ENCODE results near the gene FER. TPM values are rescaled to one million over a fixed set of nuclear protein-coding genes. Genes with fewer than 3 reads are reported as not detected.

Gene FER
- total RNA-seq, 4 donors from 2014 or later = 2.2 to 7.5 (median 3.7) TPM

GRCh38 chr5:108924457-108924961 lies 176.8 kb downstream of the FER start:
- no peak overlapping the region for H3K27ac ChIP-seq
- H3K4me3 ChIP-seq = no peak overlapping the region
- ATAC-seq = no peak
- no peaks in the 10 kb centered on the region for H3K27me3 ChIP-seq
- no peaks in the 10 kb centered on the region for H3K4me1 ChIP-seq
- H3K36me3 ChIP-seq = no peaks in the 10 kb centered on the region
- TF ChIP-seq, protein P1, sequence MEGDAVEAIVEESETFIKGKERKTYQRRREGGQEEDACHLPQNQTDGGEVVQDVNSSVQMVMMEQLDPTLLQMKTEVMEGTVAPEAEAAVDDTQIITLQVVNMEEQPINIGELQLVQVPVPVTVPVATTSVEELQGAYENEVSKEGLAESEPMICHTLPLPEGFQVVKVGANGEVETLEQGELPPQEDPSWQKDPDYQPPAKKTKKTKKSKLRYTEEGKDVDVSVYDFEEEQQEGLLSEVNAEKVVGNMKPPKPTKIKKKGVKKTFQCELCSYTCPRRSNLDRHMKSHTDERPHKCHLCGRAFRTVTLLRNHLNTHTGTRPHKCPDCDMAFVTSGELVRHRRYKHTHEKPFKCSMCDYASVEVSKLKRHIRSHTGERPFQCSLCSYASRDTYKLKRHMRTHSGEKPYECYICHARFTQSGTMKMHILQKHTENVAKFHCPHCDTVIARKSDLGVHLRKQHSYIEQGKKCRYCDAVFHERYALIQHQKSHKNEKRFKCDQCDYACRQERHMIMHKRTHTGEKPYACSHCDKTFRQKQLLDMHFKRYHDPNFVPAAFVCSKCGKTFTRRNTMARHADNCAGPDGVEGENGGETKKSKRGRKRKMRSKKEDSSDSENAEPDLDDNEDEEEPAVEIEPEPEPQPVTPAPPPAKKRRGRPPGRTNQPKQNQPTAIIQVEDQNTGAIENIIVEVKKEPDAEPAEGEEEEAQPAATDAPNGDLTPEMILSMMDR (IDR thresholded peaks at IDR 0.05 in 4 of 5, conservative IDR thresholded peaks at IDR 0.05 in 1 of 5) = no peak
- no peak for TF ChIP-seq POLR2A (IDR thresholded peaks at IDR 0.05)
- in situ Hi-C loops (cut with MboI; ENCODE audit: low sequenced_read_pairs in 4 of 4) (no loop called here), intact Hi-C loops (cut with DNase I; ENCODE audit: low total_unique reads) (no loop called here)
- no peaks in the 10 kb centered on the region for H3K9me3 ChIP-seq
- DNase-seq = no peak

DNA sequence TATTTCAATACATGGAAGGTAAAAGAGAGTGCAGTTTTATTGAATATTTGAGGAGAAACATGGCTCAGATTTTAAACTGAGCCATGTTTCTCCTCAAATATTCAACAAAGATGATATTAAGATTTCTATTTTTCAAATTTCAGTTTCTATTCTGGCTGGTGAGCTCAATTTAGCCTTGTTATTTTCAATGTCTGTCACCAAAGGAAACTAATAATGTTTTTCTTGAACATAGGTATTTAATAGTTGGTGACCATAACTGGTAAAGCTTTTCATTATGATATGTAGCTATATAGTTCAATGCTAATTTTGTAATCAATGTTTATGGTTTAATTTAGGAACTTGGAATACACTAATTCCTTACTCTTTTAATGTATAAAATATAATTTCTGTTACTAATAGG lies 177.4 kb downstream of the FER start:
- ATAC-seq (no peak), DNase-seq (no peak)
- Histone ChIP-seq H3K4me3 (no peak overlapping the region), H3K27me3 (no peaks in the 10 kb centered on the region), H3K9me3 (no peaks in the 10 kb centered on the region), H3K27ac (no peak overlapping the region), H3K4me1 (no peaks in the 10 kb centered on the region), H3K36me3 (no peaks in the 10 kb centered on the region)
- intact Hi-C loops (cut with DNase I; ENCODE audit: low total_unique reads) = no loop called here
- in situ Hi-C loops (cut with MboI; ENCODE audit: low sequenced_read_pairs in 4 of 4) = no loop called here
- TF ChIP-seq, protein P1 (IDR thresholded peaks at IDR 0.05 in 4 of 5, conservative IDR thresholded peaks at IDR 0.05 in 1 of 5) = no peak
- no peak for TF ChIP-seq POLR2A (IDR thresholded peaks at IDR 0.05)

DNA sequence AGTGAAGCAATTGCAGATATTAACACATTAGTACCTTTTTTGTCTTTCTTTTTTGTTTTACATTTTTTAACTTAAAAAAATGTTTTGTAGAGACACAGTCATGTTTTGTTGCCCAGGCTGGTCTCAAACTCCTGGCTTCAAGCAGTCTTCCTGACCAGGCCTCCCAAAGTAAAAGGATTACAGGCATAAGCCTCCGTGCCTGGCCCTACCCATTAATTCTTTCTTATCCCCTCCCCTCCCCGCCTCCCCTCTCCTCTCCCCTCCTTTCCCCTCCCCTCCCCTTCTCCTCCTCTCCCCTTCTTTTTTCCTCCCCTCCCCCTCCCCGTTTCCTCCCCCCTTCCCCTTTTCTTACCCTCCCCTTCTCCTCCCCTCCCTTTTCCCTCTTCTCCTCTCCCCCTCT lies 182.4 kb downstream of the FER start:
- in situ Hi-C loops (cut with MboI; ENCODE audit: low sequenced_read_pairs in 4 of 4) (no loop called here), intact Hi-C loops (cut with DNase I; ENCODE audit: low total_unique reads) (no loop called here)
- H3K36me3 ChIP-seq = no peaks in the 10 kb centered on the region
- TF ChIP-seq POLR2A (IDR thresholded peaks at IDR 0.05) = no peak
- TF ChIP-seq, protein P1 (IDR thresholded peaks at IDR 0.05 in 4 of 5, conservative IDR thresholded peaks at IDR 0.05 in 1 of 5) = no peak
- DNase-seq (no peak), ATAC-seq (no peak)
- no peak overlapping the region for H3K27ac ChIP-seq
- H3K9me3 ChIP-seq = no peaks in the 10 kb centered on the region
- no peaks in the 10 kb centered on the region for H3K4me1 ChIP-seq
- no peaks in the 10 kb centered on the region for H3K27me3 ChIP-seq
- no peak overlapping the region for H3K4me3 ChIP-seq

DNA sequence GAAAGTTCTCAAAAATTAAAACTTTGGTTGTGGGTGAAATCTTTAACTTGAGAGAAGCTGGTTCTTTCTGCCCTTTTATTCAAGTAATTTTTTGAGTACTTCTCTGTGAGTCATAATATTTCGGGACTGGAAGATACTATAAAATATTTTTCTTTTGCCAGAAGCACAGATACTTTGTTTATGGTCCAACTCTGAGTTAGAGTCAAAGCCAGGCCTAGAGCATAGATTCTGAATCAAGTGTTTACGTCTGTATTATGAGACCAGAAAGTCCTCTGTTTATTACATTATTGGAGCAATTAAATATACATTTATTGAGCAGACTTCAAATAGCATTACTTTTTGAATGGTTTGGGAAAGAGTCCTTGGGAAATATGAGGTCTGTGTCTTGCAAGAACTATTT lies 187.9 kb downstream of the FER start:
- intact Hi-C loops (cut with DNase I; ENCODE audit: low total_unique reads) (no loop called here), in situ Hi-C loops (cut with MboI; ENCODE audit: low sequenced_read_pairs in 4 of 4) (no loop called here)
- ATAC-seq = no peak
- no peak overlapping the region for H3K4me3 ChIP-seq
- no peaks in the 10 kb centered on the region for H3K4me1 ChIP-seq
- no peak for TF ChIP-seq POLR2A (IDR thresholded peaks at IDR 0.05)
- TF ChIP-seq, protein P1 (IDR thresholded peaks at IDR 0.05 in 4 of 5, conservative IDR thresholded peaks at IDR 0.05 in 1 of 5) = no peak
- H3K36me3 ChIP-seq = no peaks in the 10 kb centered on the region
- H3K27me3 ChIP-seq = no peaks in the 10 kb centered on the region
- H3K27ac ChIP-seq = no peak overlapping the region
- no peaks in the 10 kb centered on the region for H3K9me3 ChIP-seq
- DNase-seq = no peak

- ATAC-seq = no peak
Observed at GRCh38 chr5:108937221-108937620, 189.5 kb downstream of the FER start.

More at GRCh38 chr5:108937221-108937620, 189.5 kb downstream of the FER start:
- Histone ChIP-seq H3K4me1 (no peaks in the 10 kb centered on the region), H3K36me3 (no peaks in the 10 kb centered on the region), H3K4me3 (no peak overlapping the region), H3K9me3 (no peaks in the 10 kb centered on the region), H3K27ac (no peak overlapping the region), H3K27me3 (no peaks in the 10 kb centered on the region)
- no peak for DNase-seq
- TF ChIP-seq, protein P1 (IDR thresholded peaks at IDR 0.05 in 4 of 5, conservative IDR thresholded peaks at IDR 0.05 in 1 of 5) = no peak
- TF ChIP-seq POLR2A (IDR thresholded peaks at IDR 0.05) = no peak
- intact Hi-C loops (cut with DNase I; ENCODE audit: low total_unique reads) = no loop called here
- in situ Hi-C loops (cut with MboI; ENCODE audit: low sequenced_read_pairs in 4 of 4) = no loop called here

Measured in gastrocnemius medialis (tissue), 4 donors.